SK-N-SH (cell line): ENCODE data around the gene ZNF584. TPM values are rescaled to one million over a fixed set of nuclear protein-coding genes. Genes with fewer than 3 reads are reported as not detected.
A peak's percentile ranks its signal among the peaks of the same experiment; 100 is the strongest.

Experiments
- CTCF ChIA-PET: fragments of 300-600, 350-600 bp; formaldehyde crosslinking; extraction: SDS; loops from one replicate; lab custom pipeline; 2021; lab: Yijun Ruan, JAX
- POLR2A ChIA-PET: fragments of 350-600 bp; sonication (Branson Sonifier 250); formaldehyde crosslinking; extraction: SDS; loops from one replicate; lab custom pipeline; 2020; ENCODE audit warnings: antibody characterized with exemption, inconsistent platforms; lab: Yijun Ruan, JAX
- DNase-seq: peaks from one replicate; pipeline ENCODE4 v3.0.0; 2012
- H2AFZ ChIP-seq: fragments of 200-600 bp; sonication (generic); 2 replicates; pipeline ENCODE4 v1.8.1; 2016; ENCODE audit warnings: antibody characterized with exemption, mild to moderate bottlenecking, low read depth
- H3F3A ChIP-seq: fragments of 200-600 bp; sonication (generic); replicated peaks from 2 replicates; pipeline ENCODE3; 2016; ENCODE audit warnings: antibody characterized with exemption, mild to moderate bottlenecking; ENCODE audit not compliant: insufficient read depth
- H3K27ac ChIP-seq, 2 experiments: fragments of 200-500 bp in 1 of 2; fragments of 200-600 bp in 1 of 2; sonication (Bioruptor generic) in 1 of 2; sonication (generic), shearing (Covaris generic) in 1 of 2; 2 replicates each; pipeline versions ENCODE4 v1.5.1 to v1.6.1; 2014 to 2016; ENCODE audit warnings: low read depth in 2 of 2, inconsistent platforms in 1 of 2, low read length in 1 of 2, mild to moderate bottlenecking in 1 of 2, mixed read lengths in 1 of 2
- H3K27me3 ChIP-seq: fragments of 200-600 bp; sonication (generic), shearing (Covaris generic); 2 replicates; pipeline ENCODE4 v1.6.1; 2016; ENCODE audit warnings: mixed run types; ENCODE audit not compliant: insufficient read depth
- H3K36me3 ChIP-seq, 2 experiments: fragments of 200-500 bp in 1 of 2; fragments of 200-600 bp in 1 of 2; sonication (Bioruptor generic) in 1 of 2; sonication (generic) in 1 of 2; replicated peaks in 1 of 2; 2 replicates each; pipeline versions ENCODE3 to v1.5.1; 2014 to 2016; ENCODE audit warnings: low read length in 1 of 2, mild to moderate bottlenecking in 1 of 2; ENCODE audit not compliant: insufficient read depth in 2 of 2, control insufficient read depth in 1 of 2
- H3K4me1 ChIP-seq, 2 experiments: fragments of 200-500 bp in 1 of 2; fragments of 200-600 bp in 1 of 2; sonication (Bioruptor generic) in 1 of 2; sonication (generic), shearing (Covaris generic) in 1 of 2; 2 replicates each; pipeline versions ENCODE4 v1.5.1 to v1.6.1; 2014 to 2016; ENCODE audit warnings: low read depth in 1 of 2, low read length in 1 of 2, mixed run types in 1 of 2; ENCODE audit not compliant: insufficient read depth in 2 of 2, control insufficient read depth in 1 of 2
- H3K4me2 ChIP-seq: fragments of 200-600 bp; sonication (generic), shearing (Covaris generic); 2 replicates; pipeline ENCODE4 v1.6.1; 2017; ENCODE audit warnings: mixed run types
- H3K4me3 ChIP-seq, 2 experiments: fragments of 200-500 bp in 1 of 2; fragments of 200-600 bp in 1 of 2; sonication (Bioruptor generic) in 1 of 2; sonication (generic), shearing (Covaris generic) in 1 of 2; 2 replicates each; pipeline versions ENCODE4 v1.5.1 to v1.8.1; 2014 to 2016; ENCODE audit warnings: low read depth in 2 of 2, inconsistent platforms in 1 of 2, low read length in 1 of 2, mild to moderate bottlenecking in 1 of 2, mixed read lengths in 1 of 2, moderate library complexity in 1 of 2
- H3K79me2 ChIP-seq: fragments of 200-600 bp; sonication (generic); 2 replicates; pipeline ENCODE4 v1.8.1; 2017; ENCODE audit warnings: mild to moderate bottlenecking; ENCODE audit not compliant: insufficient read depth
- H3K9ac ChIP-seq: fragments of 200-600 bp; sonication (generic); 2 replicates; pipeline ENCODE4 v1.6.1; 2017; ENCODE audit warnings: mixed run types
- H3K9me2 ChIP-seq: fragments of 200-600 bp; sonication (generic); 2 replicates; pipeline ENCODE4 v1.6.1; 2017; ENCODE audit warnings: mixed run types
- H3K9me3 ChIP-seq: fragments of 200-600 bp; sonication (generic); 2 replicates; pipeline ENCODE4 v1.6.1; 2017; ENCODE audit warnings: mixed run types, mild to moderate bottlenecking, moderate library complexity
- H4K20me1 ChIP-seq: fragments of 200-600 bp; sonication (generic); 2 replicates; pipeline ENCODE4 v1.6.1; 2017; ENCODE audit warnings: mild to moderate bottlenecking, mixed run types; ENCODE audit not compliant: insufficient read depth
- CHD2 ChIP-seq: fragments of 150-350 bp; IDR thresholded peaks from 2 replicates; pipeline ENCODE4 v1.6.1; 2018; ENCODE audit warnings: low read length; ENCODE audit not compliant: partially characterized antibody
- CTCF ChIP-seq: fragments of 200-600 bp; sonication (generic); IDR thresholded peaks from 2 replicates; pipeline ENCODE4 v1.6.1; 2017; ENCODE audit warnings: antibody characterized with exemption, mild to moderate bottlenecking, moderate library complexity
- ELF1 ChIP-seq: IDR thresholded peaks from 2 replicates; pipeline ENCODE4 v1.4.0; 2012
- EP300 ChIP-seq, 2 experiments: IDR thresholded peaks; 2 replicates each; pipeline versions ENCODE4 v1.4.0 to v1.6.1; 2012; ENCODE audit warnings: borderline replicate concordance in 1 of 2, low read depth in 1 of 2, low read length in 1 of 2
- FOXJ3 ChIP-seq: sonication (generic); formaldehyde crosslinking; IDR thresholded peaks from 2 replicates; pipeline ENCODE4 v1.5.1; 2020; ENCODE audit warnings: mild to moderate bottlenecking, missing genetic modification reagents
- GATA2 ChIP-seq: sonication (generic); formaldehyde crosslinking; IDR thresholded peaks from 2 replicates; pipeline ENCODE4 v1.5.0; 2020; ENCODE audit warnings: mild to moderate bottlenecking, missing genetic modification reagents
- IRF3 ChIP-seq: fragments of 150-350 bp; IDR thresholded peaks from 2 replicates; pipeline ENCODE4 v1.6.1; 2016; ENCODE audit warnings: mild to moderate bottlenecking, low read depth, low read length
- JUND ChIP-seq: IDR thresholded peaks from 2 replicates; pipeline ENCODE4 v1.4.0; 2012
- MEF2A ChIP-seq: IDR thresholded peaks from 2 replicates; pipeline ENCODE4 v1.4.0; 2012; ENCODE audit warnings: low read depth, borderline replicate concordance
- MXI1 ChIP-seq: IDR thresholded peaks from 2 replicates; pipeline ENCODE4 v1.6.1; 2012; ENCODE audit warnings: mild to moderate bottlenecking, low read depth, low read length, improper control_type of control experiment
- RAD21 ChIP-seq: IDR thresholded peaks from 2 replicates; pipeline ENCODE4 v1.6.1; 2012; ENCODE audit warnings: mild to moderate bottlenecking, low read length
- RCOR1 ChIP-seq: fragments of 150-350 bp; IDR thresholded peaks from 2 replicates; pipeline ENCODE4 v1.6.1; 2017; ENCODE audit warnings: antibody characterized with exemption, low read length
- REST ChIP-seq: IDR thresholded peaks from 2 replicates; pipeline ENCODE4 v1.6.1; 2012; ENCODE audit warnings: mild to moderate bottlenecking, low read depth, low read length, moderate library complexity
- RXRA ChIP-seq: IDR thresholded peaks from 2 replicates; pipeline ENCODE4 v1.4.0; 2012; ENCODE audit warnings: low read depth, mild to moderate bottlenecking, borderline replicate concordance
- SIN3A ChIP-seq: IDR thresholded peaks from 2 replicates; pipeline ENCODE4 v1.6.1; 2012; ENCODE audit warnings: low read depth, mild to moderate bottlenecking, low read length, moderate library complexity, borderline replicate concordance
- SMC3 ChIP-seq: IDR thresholded peaks from 2 replicates; pipeline ENCODE4 v1.6.1; 2012; ENCODE audit warnings: low read depth, low read length, improper control_type of control experiment
- TAF1 ChIP-seq: IDR thresholded peaks from 2 replicates; pipeline ENCODE4 v1.6.1; 2012; ENCODE audit warnings: low read depth, mild to moderate bottlenecking, low read length, moderate library complexity, borderline replicate concordance
- TCF12 ChIP-seq: IDR thresholded peaks from 2 replicates; pipeline ENCODE4 v1.4.0; 2012
- USF1 ChIP-seq: IDR thresholded peaks from 2 replicates; pipeline ENCODE4 v1.4.0; 2012; ENCODE audit warnings: low read depth, borderline replicate concordance
- USF2 ChIP-seq: fragments of 150-350 bp; IDR thresholded peaks from 2 replicates; pipeline ENCODE4 v1.6.1; 2017; ENCODE audit warnings: antibody characterized with exemption, low read length, low read depth, borderline replicate concordance
- YY1 ChIP-seq: IDR thresholded peaks from 2 replicates; pipeline ENCODE4 v1.4.0; 2012; ENCODE audit warnings: low read depth, mild to moderate bottlenecking
- ZBTB33 ChIP-seq: IDR thresholded peaks from 2 replicates; pipeline ENCODE4 v1.4.0; 2012; ENCODE audit warnings: low read depth, borderline replicate concordance
- WGBS: methylation state at CpG from one replicate; pipeline ENCODE4 v1.1.6; 2017; ENCODE audit warnings: low lambda C conversion rate; 5-methylcytosine and 5-hydroxymethylcytosine counted together
- polyA plus RNA-seq, 3 experiments: library from polyadenylated mRNA; depleted of rRNA; stranded (reverse); fragments of >200 nt; gene quantifications; 2 replicates each; pipeline ENCODE4 v1.2.3, GENCODE V29; 2012

ZNF584 gene
- polyA plus RNA-seq, 1 of the 3 experiments (the other 2 are of a cell fraction): 9.4 TPM

GRCh38 chr19:58466760-58467589 lies 58.5 kb downstream of the ZNF584 start, which contains the start of gene ZNF324:
ZNF324 (plus strand) TSS chr19:58467080; CDS start chr19:58469186, 2,106 bp downstream.
- CTCF ChIA-PET: no interaction called here
- Histone ChIP-seq H2AFZ (peak within 1 kb of the TSS; percentile 90), H3F3A (peaks cover 3% of the 10 kb centered on the region), H3K4me2 (peak within 1 kb of the TSS; percentile 73), H3K9ac (peak within 1 kb of the TSS; percentile 79), H3K9me2 (no peaks in the 10 kb centered on the region), H3K36me3 (peaks cover 0 to 20% of the 10 kb centered on the region in 2 experiments), H3K9me3 (no peaks in the 10 kb centered on the region), H3K4me1 (peaks cover 0 to 12% of the 10 kb centered on the region in 2 experiments; a peak in 1 of 4 replicates), H4K20me1 (peaks cover 13% of the 10 kb centered on the region; the same call in 1 of the 2 replicates), H3K27me3 (no peaks in the 10 kb centered on the region), H3K4me3 (peak within 1 kb of the TSS; percentile 82 to 86), H3K79me2 (peaks cover 25% of the 10 kb centered on the region), H3K27ac (peak within 1 kb of the TSS; percentile 48 to 72; a peak in 2 of 4 replicates)
- peak; percentile 99 for DNase-seq
- 1% methylated on average over 15 of the region's 92 CpGs for WGBS
- POLR2A ChIA-PET: interaction anchor here (2.0 kb wide), 1 partner anchor 16 kb away, joined by 6 read pairs; the partner anchor contains the start of gene ZNF324B
- TF ChIP-seq CHD2 (no peak), USF2 (peak; percentile 78), FOXJ3 (CRISPR knock-in tag) (no peak), ZBTB33 (no peak), REST (no peak), RCOR1 (no peak), JUND (no peak), TCF12 (no peak), YY1 (no peak), EP300 (IDR thresholded peaks at IDR 0.05; ENCODE audit: borderline replicate concordance in 1 of 2, low read depth in 1 of 2, low read length in 1 of 2) (no peak), IRF3 (no peak), USF1 (peak; percentile 97), CTCF (no peak), GATA2 (no peak), RXRA (no peak), MEF2A (no peak), RAD21 (no peak), MXI1 (peak; percentile 93), SIN3A (no peak), TAF1 (peak; percentile 61; the same call in 1 of the 2 replicates), SMC3 (no peak), ELF1 (peak; percentile 93)
